DOHH2 (cell line): ENCODE data around the gene MGAT3.

Source experiments
- H3F3A ChIP-seq: fragments of 200-600 bp; sonication (generic), shearing (Covaris generic); 2 replicates; pipeline ENCODE4 v1.6.0; 2016; ENCODE audit warnings: antibody characterized with exemption, mild to moderate bottlenecking; ENCODE audit not compliant: control insufficient read depth, insufficient read depth
- H3K27ac ChIP-seq: fragments of 200-600 bp; sonication (generic); 2 replicates; pipeline ENCODE4 v1.5.1; 2014; ENCODE audit warnings: low read depth, mild to moderate bottlenecking, low read length, moderate library complexity
- H3K27me3 ChIP-seq: fragments of 200-600 bp; sonication (generic); 2 replicates; pipeline ENCODE4 v1.6.1; 2014; ENCODE audit warnings: mild to moderate bottlenecking, low read length, mixed read lengths; ENCODE audit not compliant: control insufficient read depth
- H3K36me3 ChIP-seq: fragments of 200-600 bp; sonication (generic); 2 replicates; pipeline ENCODE4 v1.6.1; 2014; ENCODE audit warnings: mild to moderate bottlenecking, low read length, moderate library complexity, mixed read lengths; ENCODE audit not compliant: control insufficient read depth
- H3K4me1 ChIP-seq: fragments of 200-600 bp; sonication (generic); 2 replicates; pipeline ENCODE4 v1.6.1; 2014; ENCODE audit warnings: mild to moderate bottlenecking, low read length, mixed read lengths; ENCODE audit not compliant: control insufficient read depth
- H3K4me2 ChIP-seq: fragments of 200-600 bp; sonication (generic); 2 replicates; pipeline ENCODE4 v1.6.0; 2014; ENCODE audit warnings: mild to moderate bottlenecking, low read length, moderate library complexity
- H3K4me3 ChIP-seq: fragments of 200-600 bp; sonication (generic); 2 replicates; pipeline ENCODE4 v1.5.1; 2014; ENCODE audit warnings: mild to moderate bottlenecking, low read length, mixed read lengths
- H3K79me2 ChIP-seq: fragments of 200-600 bp; sonication (generic); 2 replicates; pipeline ENCODE4 v1.6.1; 2014; ENCODE audit warnings: mild to moderate bottlenecking, low read length, mixed read lengths; ENCODE audit not compliant: control insufficient read depth
- H3K9me2 ChIP-seq: fragments of 200-600 bp; sonication (generic); replicated peaks from 2 replicates; pipeline ENCODE4 v1.6.1; 2014; ENCODE audit warnings: mild to moderate bottlenecking, low read length, mixed read lengths; ENCODE audit not compliant: control insufficient read depth
- H3K9me3 ChIP-seq: fragments of 200-600 bp; sonication (generic); 2 replicates; pipeline ENCODE4 v1.6.1; 2014; ENCODE audit warnings: antibody characterized with exemption, low read length, mixed read lengths; ENCODE audit not compliant: control insufficient read depth, insufficient read depth
- H4K20me1 ChIP-seq: fragments of 200-600 bp; sonication (generic); 2 replicates; pipeline ENCODE4 v1.6.0; 2014; ENCODE audit warnings: low read depth, mild to moderate bottlenecking, antibody characterized with exemption, low read length, moderate library complexity; ENCODE audit not compliant: control insufficient read depth, insufficient read depth
- CTCF ChIP-seq: fragments of 200-600 bp; sonication (generic); IDR thresholded peaks from one replicate; pipeline ENCODE4 v1.5.1; 2014; ENCODE audit warnings: antibody characterized with exemption, mild to moderate bottlenecking, low read depth, low read length; ENCODE audit not compliant: poor library complexity, severe bottlenecking
- EZH2phosphoT487 ChIP-seq: fragments of 200-600 bp; sonication (generic); IDR thresholded peaks from 2 replicates; pipeline ENCODE4 v1.6.1; 2017; ENCODE audit warnings: borderline replicate concordance, mild to moderate bottlenecking, antibody characterized with exemption, low read length, moderate library complexity, mixed read lengths

The MGAT3 gene

DNA sequence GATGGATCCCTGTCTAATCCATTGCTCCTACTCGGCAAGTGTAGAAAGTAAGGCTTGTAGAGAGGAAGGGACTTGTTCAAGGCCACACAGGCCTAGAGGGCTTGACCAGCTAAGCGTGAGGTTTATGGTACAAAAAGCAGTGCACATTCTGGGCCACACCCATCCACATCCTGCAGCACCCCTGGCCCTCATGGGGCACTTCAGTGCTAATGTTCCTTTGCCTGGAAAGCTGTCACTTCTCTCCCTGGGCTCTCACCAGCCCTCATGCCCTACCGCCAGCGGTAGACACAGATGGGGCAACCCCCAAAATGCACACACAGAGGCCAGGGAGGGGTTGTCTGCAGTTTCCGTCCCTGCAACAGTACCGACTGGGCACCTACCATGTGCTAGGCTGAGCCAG lies 7.1 kb upstream of the MGAT3 start:
- Histone ChIP-seq H3K36me3 (no peaks in the 10 kb centered on the region), H3K27ac (peak overlapping the region; percentile 97), H3K4me2 (peak overlapping the region; percentile 87), H3K79me2 (peaks cover 45% of the 10 kb centered on the region), H3F3A (peaks cover 32% of the 10 kb centered on the region), H4K20me1 (no peaks in the 10 kb centered on the region), H3K9me3 (no peaks in the 10 kb centered on the region), H3K4me1 (peaks cover 99% of the 10 kb centered on the region), H3K9me2 (no peaks in the 10 kb centered on the region), H3K27me3 (no peaks in the 10 kb centered on the region), H3K4me3 (peak overlapping the region; percentile 70)
- no peak for TF ChIP-seq EZH2phosphoT487
- no peak for TF ChIP-seq CTCF

DNA sequence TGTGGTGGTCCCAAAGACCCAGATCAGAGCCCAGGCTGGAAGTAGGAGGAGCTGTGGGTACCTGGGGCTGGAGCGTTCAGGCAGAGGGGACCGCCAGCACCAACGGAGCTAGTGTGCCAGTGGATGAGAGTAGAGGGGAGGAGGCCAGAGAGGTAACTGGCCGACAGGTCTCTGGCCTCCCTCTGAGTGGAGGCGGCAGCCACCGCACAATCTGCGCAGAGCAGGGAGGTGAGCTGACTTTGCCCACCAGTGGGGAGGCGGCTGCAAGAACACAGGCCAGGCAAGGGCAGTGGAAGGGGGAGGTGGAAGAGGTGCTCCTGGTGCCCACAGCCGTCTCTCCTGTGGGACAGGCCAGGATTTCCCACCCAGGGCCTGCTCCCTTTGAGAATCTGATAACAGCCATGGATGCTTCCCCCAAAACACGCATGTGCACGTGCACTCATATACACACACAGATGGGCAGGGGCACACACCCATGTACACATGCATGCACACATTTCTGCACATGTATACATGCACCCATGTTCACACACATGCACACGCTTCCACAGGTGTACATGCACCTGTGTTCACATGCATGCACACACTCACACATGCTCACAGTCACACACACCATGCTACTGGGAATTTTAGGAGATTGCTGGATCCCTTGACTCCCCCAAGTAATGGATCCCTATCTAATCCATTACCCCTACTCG lies 6.4 kb upstream of the MGAT3 start:
- Histone ChIP-seq H3K4me1 (peaks cover 94% of the 10 kb centered on the region), H3K9me2 (no peaks in the 10 kb centered on the region), H3K9me3 (no peaks in the 10 kb centered on the region), H3K79me2 (peaks cover 45% of the 10 kb centered on the region), H3K4me2 (peak overlapping the region; percentile 87), H3K27me3 (no peaks in the 10 kb centered on the region), H4K20me1 (no peaks in the 10 kb centered on the region), H3K4me3 (peak overlapping the region; percentile 70), H3K36me3 (no peaks in the 10 kb centered on the region), H3F3A (peaks cover 35% of the 10 kb centered on the region), H3K27ac (peak overlapping the region; percentile 97)
- TF ChIP-seq CTCF = no peak

- no peak for TF ChIP-seq EZH2phosphoT487
- no peak for TF ChIP-seq CTCF
- no peaks in the 10 kb centered on the region for H3K9me3 ChIP-seq
- H4K20me1 ChIP-seq = no peaks in the 10 kb centered on the region
- peak overlapping the region; percentile 64 for H3K4me2 ChIP-seq
- peaks cover 47% of the 10 kb centered on the region for H3K79me2 ChIP-seq
- H3K36me3 ChIP-seq = peaks cover 8% of the 10 kb centered on the region; the same call in 1 of the 2 replicates
- H3K27ac ChIP-seq = peak overlapping the region; percentile 97
- peak overlapping the region; percentile 17; the same call in 1 of the 2 replicates for H3K4me3 ChIP-seq
- H3F3A ChIP-seq = peaks cover 25% of the 10 kb centered on the region
- peaks cover 77% of the 10 kb centered on the region for H3K4me1 ChIP-seq
- H3K27me3 ChIP-seq = no peaks in the 10 kb centered on the region
- no peaks in the 10 kb centered on the region for H3K9me2 ChIP-seq
Observed at GRCh38 chr22:39452740-39453040, 4.1 kb upstream of the MGAT3 start.
